Measurements from ENCODE around the gene RNPS1. TPM values are rescaled to one million over a fixed set of nuclear protein-coding genes. Genes with fewer than 3 reads are reported as not detected.

RNPS1 gene
- total and polyA plus RNA-seq, 9 of the 15 experiments (the other 6 are each of a cell fraction or from before 2014, with no cell fraction given), result 44.9 to 338 (median 202) TPM

DNA sequence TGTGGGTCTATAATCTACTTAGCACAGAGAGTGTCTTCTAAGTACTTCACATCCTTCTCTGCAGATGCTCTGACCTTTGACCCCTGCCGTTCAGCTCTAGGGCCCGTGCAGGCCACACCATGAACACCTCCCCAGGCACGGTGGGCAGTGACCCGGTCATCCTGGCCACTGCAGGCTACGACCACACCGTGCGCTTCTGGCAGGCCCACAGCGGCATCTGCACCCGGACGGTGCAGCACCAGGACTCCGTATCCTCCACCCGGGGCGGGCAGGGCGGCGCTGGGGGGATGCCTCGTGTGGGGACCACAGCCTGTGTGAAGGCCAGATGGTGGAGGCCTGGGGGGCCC lies 62.0 kb downstream of the RNPS1 start (continued):
- TF ChIP-seq NR4A1 (CRISPR knock-in tag; IDR thresholded peaks at IDR 0.05), result 0 out of 2 replicates have a peak, but pooled peaks have one; percentile 22
- TF ChIP-seq NR4A1 (tag; IDR thresholded peaks at IDR 0.05), result no peak
- no peak for TF ChIP-seq TAF9B (IDR thresholded peaks at IDR 0.05; ENCODE audit: partially characterized antibody)
- no peak for TF ChIP-seq MAFK (IDR thresholded peaks at IDR 0.05; ENCODE audit: low read length)
- TF ChIP-seq, protein P1, sequence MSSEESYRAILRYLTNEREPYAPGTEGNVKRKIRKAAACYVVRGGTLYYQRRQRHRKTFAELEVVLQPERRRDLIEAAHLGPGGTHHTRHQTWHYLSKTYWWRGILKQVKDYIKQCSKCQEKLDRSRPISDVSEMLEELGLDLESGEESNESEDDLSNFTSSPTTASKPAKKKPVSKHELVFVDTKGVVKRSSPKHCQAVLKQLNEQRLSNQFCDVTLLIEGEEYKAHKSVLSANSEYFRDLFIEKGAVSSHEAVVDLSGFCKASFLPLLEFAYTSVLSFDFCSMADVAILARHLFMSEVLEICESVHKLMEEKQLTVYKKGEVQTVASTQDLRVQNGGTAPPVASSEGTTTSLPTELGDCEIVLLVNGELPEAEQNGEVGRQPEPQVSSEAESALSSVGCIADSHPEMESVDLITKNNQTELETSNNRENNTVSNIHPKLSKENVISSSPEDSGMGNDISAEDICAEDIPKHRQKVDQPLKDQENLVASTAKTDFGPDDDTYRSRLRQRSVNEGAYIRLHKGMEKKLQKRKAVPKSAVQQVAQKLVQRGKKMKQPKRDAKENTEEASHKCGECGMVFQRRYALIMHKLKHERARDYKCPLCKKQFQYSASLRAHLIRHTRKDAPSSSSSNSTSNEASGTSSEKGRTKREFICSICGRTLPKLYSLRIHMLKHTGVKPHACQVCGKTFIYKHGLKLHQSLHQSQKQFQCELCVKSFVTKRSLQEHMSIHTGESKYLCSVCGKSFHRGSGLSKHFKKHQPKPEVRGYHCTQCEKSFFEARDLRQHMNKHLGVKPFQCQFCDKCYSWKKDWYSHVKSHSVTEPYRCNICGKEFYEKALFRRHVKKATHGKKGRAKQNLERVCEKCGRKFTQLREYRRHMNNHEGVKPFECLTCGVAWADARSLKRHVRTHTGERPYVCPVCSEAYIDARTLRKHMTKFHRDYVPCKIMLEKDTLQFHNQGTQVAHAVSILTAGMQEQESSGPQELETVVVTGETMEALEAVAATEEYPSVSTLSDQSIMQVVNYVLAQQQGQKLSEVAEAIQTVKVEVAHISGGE (CRISPR knock-in tag; IDR thresholded peaks at IDR 0.05), result peak in 1 of 3 experiments; percentile 17; a peak in 1 of 6 replicates
- TF ChIP-seq, protein P2, sequence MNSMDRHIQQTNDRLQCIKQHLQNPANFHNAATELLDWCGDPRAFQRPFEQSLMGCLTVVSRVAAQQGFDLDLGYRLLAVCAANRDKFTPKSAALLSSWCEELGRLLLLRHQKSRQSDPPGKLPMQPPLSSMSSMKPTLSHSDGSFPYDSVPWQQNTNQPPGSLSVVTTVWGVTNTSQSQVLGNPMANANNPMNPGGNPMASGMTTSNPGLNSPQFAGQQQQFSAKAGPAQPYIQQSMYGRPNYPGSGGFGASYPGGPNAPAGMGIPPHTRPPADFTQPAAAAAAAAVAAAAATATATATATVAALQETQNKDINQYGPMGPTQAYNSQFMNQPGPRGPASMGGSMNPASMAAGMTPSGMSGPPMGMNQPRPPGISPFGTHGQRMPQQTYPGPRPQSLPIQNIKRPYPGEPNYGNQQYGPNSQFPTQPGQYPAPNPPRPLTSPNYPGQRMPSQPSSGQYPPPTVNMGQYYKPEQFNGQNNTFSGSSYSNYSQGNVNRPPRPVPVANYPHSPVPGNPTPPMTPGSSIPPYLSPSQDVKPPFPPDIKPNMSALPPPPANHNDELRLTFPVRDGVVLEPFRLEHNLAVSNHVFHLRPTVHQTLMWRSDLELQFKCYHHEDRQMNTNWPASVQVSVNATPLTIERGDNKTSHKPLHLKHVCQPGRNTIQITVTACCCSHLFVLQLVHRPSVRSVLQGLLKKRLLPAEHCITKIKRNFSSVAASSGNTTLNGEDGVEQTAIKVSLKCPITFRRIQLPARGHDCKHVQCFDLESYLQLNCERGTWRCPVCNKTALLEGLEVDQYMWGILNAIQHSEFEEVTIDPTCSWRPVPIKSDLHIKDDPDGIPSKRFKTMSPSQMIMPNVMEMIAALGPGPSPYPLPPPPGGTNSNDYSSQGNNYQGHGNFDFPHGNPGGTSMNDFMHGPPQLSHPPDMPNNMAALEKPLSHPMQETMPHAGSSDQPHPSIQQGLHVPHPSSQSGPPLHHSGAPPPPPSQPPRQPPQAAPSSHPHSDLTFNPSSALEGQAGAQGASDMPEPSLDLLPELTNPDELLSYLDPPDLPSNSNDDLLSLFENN (IDR thresholded peaks at IDR 0.05; ENCODE audit: low read depth in 2 of 2, low read length in 2 of 2), result no peak
- TF ChIP-seq, protein P3, sequence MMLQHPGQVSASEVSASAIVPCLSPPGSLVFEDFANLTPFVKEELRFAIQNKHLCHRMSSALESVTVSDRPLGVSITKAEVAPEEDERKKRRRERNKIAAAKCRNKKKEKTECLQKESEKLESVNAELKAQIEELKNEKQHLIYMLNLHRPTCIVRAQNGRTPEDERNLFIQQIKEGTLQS (IDR thresholded peaks at IDR 0.05), result no peak
- TF ChIP-seq, protein P3 (CRISPR knock-in tag; conservative IDR thresholded peaks at IDR 0.05), result no peak
- 0 out of 2 replicates have a peak, but pooled peaks have one; percentile 8 for TF ChIP-seq ZFP1 (CRISPR knock-in tag; IDR thresholded peaks at IDR 0.05)
- TF ChIP-seq MCM5 (IDR thresholded peaks at IDR 0.05; ENCODE audit: low read depth), result no peak
- TF ChIP-seq, protein P4, sequence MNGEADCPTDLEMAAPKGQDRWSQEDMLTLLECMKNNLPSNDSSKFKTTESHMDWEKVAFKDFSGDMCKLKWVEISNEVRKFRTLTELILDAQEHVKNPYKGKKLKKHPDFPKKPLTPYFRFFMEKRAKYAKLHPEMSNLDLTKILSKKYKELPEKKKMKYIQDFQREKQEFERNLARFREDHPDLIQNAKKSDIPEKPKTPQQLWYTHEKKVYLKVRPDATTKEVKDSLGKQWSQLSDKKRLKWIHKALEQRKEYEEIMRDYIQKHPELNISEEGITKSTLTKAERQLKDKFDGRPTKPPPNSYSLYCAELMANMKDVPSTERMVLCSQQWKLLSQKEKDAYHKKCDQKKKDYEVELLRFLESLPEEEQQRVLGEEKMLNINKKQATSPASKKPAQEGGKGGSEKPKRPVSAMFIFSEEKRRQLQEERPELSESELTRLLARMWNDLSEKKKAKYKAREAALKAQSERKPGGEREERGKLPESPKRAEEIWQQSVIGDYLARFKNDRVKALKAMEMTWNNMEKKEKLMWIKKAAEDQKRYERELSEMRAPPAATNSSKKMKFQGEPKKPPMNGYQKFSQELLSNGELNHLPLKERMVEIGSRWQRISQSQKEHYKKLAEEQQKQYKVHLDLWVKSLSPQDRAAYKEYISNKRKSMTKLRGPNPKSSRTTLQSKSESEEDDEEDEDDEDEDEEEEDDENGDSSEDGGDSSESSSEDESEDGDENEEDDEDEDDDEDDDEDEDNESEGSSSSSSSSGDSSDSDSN (IDR thresholded peaks at IDR 0.05; ENCODE audit: borderline replicate concordance in 1 of 2, low read depth in 2 of 2, low read length in 2 of 2), result 0 out of 4 replicates have a peak, but pooled peaks of 1 of the 2 experiments have one; percentile 35
- TF ChIP-seq RBFOX2 (IDR thresholded peaks at IDR 0.05; ENCODE audit: low read depth, low read length), result peak; percentile 10

Data from K562 (cell line).